Kidney (tissue), 14 donors: ENCODE results near the gene SSTR1. TPM values are rescaled to one million over a fixed set of nuclear protein-coding genes. Genes with fewer than 3 reads are reported as not detected.

Experiments used
- DNase-seq, 5 donors: peaks; one replicate each; pipeline ENCODE4 v3.0.0-alpha.2; 2013 to 2020
- FAIRE-seq: peaks from 2 replicates; lab custom pipeline; 2012; peaks lifted over from hg19 to GRCh38; lab: Jason Lieb, UNC
- H3K27ac ChIP-seq, 2 donors: one replicate each; pipeline ENCODE4 v1.7.0; 2013; ENCODE audit warnings: low read depth in 2 of 2, low read length in 2 of 2, inconsistent platforms in 1 of 2
- H3K27me3 ChIP-seq: one replicate; pipeline ENCODE4 v1.7.1; 2013; ENCODE audit warnings: low read length, inconsistent platforms; ENCODE audit not compliant: control insufficient read depth, insufficient read depth
- H3K36me3 ChIP-seq, 3 donors: one replicate each; pipeline versions ENCODE4 v1.7.0 to v1.7.1; 2013; ENCODE audit warnings: low read length in 3 of 3, control low read depth in 1 of 3, inconsistent platforms in 1 of 3; ENCODE audit not compliant: insufficient read depth in 3 of 3, control insufficient read depth in 2 of 3
- H3K4me1 ChIP-seq, 3 donors: one replicate each; pipeline versions ENCODE4 v1.7.0 to v1.7.1; 2013; ENCODE audit warnings: low read length in 3 of 3, inconsistent platforms in 1 of 3, low read depth in 1 of 3; ENCODE audit not compliant: control insufficient read depth in 2 of 3, insufficient read depth in 2 of 3
- H3K4me3 ChIP-seq, 3 donors: one replicate each; pipeline versions ENCODE4 v1.7.0 to v1.8.1; 2013; ENCODE audit warnings: low read length in 3 of 3, control low read depth in 1 of 3, inconsistent platforms in 1 of 3
- H3K9ac ChIP-seq, 3 donors: one replicate each; pipeline versions ENCODE4 v1.7.0 to v1.7.1; 2013; ENCODE audit warnings: low read length in 3 of 3, control low read depth in 1 of 3, inconsistent platforms in 1 of 3
- H3K9me3 ChIP-seq, 3 donors: one replicate each; pipeline versions ENCODE4 v1.7.0 to v1.7.1; 2013; ENCODE audit warnings: low read length in 3 of 3, control low read depth in 1 of 3, inconsistent platforms in 1 of 3; ENCODE audit not compliant: control insufficient read depth in 2 of 3, insufficient read depth in 1 of 3
- intact Hi-C: fragments of 100-400 bp; cut with DNase I; formaldehyde crosslinking; loops from one replicate; pipeline ENCODE4 v1.11.1; 2022
- polyA plus RNA-seq: library from polyadenylated mRNA; stranded (reverse); fragments of 350-450 nt; fragmentation: Illumina TruSeq; extraction: RNeasy Lipid Tissue Mini Kit (QIAGEN cat#74804); gene quantifications from one replicate; pipeline ENCODE4 v1.2.3, GENCODE V29; 2014; ENCODE audit warnings: low read depth, low replicate concordance; ENCODE audit not compliant: insufficient read depth
- total RNA-seq: library from RNA; stranded (reverse); fragmentation: NEBNext Ultra II Directional; extraction: Animal tissue kit (Norgen Biotek cat#: 25700); gene quantifications from one replicate; pipeline ENCODE4 v1.2.1, GENCODE V29; 2021
- TF ChIP-seq, protein P1 (sequence below): IDR thresholded peaks from 3 replicates; pipeline ENCODE4 v1.5.1; 2012; ENCODE audit warnings: mild to moderate bottlenecking, moderate library complexity, borderline replicate concordance; ENCODE audit not compliant: insufficient read depth; ENCODE audit errors: extremely low read depth
- donor health status: control.
- donor health status: control.
- donor health status: control.
- donor health status: control.
- donor health status: control.
- donor health status: DM: yes; HTN: yes; CAD: no.
- donor health status: Normal renal cell carcinoma (clear cell type).

The SSTR1 gene
- total and polyA plus RNA-seq, 2 donors from 2014 or later, result 1.3 to 4.0 TPM

DNA sequence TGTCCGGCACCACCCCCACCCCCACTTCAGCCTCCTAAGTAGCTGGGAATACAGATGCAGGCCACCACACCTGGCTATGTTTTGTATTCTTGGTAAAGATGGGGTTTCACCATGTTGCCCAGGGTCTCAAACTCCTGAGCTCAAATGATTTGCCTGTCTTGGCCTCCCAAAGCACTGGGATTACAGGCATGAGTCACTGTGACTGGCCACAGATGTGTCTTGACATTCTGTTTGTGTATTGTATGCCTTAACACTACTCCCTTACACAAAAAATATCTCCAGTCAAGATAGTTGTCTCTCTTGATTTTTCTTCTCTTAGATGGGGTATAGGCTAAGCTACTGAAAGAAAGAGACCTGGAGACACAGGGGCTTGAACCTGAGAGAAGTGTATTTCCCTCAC lies 30.6 kb downstream of the SSTR1 start:
- no peaks in the 10 kb centered on the region for H3K36me3 ChIP-seq
- H3K9me3 ChIP-seq, result no peaks in the 10 kb centered on the region
- no peak overlapping the region for H3K27ac ChIP-seq
- intact Hi-C loops, result no loop called here
- no peaks in the 10 kb centered on the region for H3K4me1 ChIP-seq
- no peaks in the 10 kb centered on the region for H3K27me3 ChIP-seq
- TF ChIP-seq, protein P1, sequence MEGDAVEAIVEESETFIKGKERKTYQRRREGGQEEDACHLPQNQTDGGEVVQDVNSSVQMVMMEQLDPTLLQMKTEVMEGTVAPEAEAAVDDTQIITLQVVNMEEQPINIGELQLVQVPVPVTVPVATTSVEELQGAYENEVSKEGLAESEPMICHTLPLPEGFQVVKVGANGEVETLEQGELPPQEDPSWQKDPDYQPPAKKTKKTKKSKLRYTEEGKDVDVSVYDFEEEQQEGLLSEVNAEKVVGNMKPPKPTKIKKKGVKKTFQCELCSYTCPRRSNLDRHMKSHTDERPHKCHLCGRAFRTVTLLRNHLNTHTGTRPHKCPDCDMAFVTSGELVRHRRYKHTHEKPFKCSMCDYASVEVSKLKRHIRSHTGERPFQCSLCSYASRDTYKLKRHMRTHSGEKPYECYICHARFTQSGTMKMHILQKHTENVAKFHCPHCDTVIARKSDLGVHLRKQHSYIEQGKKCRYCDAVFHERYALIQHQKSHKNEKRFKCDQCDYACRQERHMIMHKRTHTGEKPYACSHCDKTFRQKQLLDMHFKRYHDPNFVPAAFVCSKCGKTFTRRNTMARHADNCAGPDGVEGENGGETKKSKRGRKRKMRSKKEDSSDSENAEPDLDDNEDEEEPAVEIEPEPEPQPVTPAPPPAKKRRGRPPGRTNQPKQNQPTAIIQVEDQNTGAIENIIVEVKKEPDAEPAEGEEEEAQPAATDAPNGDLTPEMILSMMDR, result no peak
- FAIRE-seq (no peak), DNase-seq (no peak)
- H3K9ac ChIP-seq, result no peak overlapping the region
- H3K4me3 ChIP-seq, result no peak overlapping the region

DNA sequence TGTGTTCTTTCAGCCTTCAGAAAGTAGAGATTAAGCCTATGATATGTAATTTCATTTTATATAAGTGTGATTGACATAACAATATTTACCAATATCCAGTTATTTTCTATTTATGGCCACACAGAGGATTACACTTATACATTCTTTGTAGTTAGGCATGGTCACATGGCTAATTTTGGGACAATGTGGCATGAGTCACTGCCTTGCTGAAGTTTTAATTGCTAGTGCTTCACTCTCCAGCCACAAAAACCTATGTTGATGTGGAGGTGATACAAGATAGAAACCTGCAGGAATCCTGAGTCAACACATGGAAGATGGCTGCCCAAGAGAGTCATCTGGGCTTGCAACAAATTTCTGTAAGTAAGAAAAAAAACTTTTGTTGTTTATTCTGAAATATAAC lies 31.2 kb downstream of the SSTR1 start:
- FAIRE-seq, result no peak
- TF ChIP-seq, protein P1, result no peak

DNA sequence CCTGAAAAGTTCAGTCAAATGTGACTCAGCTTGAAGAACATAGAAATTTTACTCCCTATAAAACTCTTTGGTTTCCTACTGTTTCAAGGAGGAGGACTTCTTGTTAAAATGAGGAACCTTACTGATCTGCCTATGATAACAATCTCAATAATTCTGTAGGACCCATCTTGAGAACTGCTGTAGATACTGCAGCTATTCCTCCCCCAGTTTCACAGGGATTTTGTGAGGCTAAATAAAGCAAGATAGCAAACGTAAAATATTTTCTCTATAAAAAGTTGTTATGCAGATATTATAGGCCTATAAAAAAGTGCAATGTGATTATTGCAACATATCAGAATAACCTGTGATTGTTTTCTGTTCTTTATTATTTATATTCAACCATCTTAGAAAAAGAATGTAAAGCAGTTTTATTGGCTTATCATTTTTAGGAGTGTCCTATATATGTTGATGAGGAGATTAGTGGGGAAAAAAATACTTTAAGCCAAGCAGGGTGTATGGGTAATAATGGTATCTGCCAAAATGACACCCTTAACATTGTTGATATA lies 36.1 kb downstream of the SSTR1 start:
- intact Hi-C loops, result no loop called here
- no peaks in the 10 kb centered on the region for H3K36me3 ChIP-seq
- H3K9ac ChIP-seq, result no peak overlapping the region
- H3K9me3 ChIP-seq, result no peaks in the 10 kb centered on the region
- H3K27me3 ChIP-seq, result no peaks in the 10 kb centered on the region
- H3K27ac ChIP-seq, result no peak overlapping the region
- FAIRE-seq, result no peak
- TF ChIP-seq, protein P1, result no peak
- no peaks in the 10 kb centered on the region for H3K4me1 ChIP-seq
- no peak overlapping the region for H3K4me3 ChIP-seq
- DNase-seq, result no peak

More for the DNA sequence above, 31.2 kb downstream of the SSTR1 start:
- H3K36me3 ChIP-seq, result no peaks in the 10 kb centered on the region
- intact Hi-C loops, result no loop called here
- DNase-seq, result no peak
- H3K9me3 ChIP-seq, result no peaks in the 10 kb centered on the region
- no peak overlapping the region for H3K4me3 ChIP-seq
- no peaks in the 10 kb centered on the region for H3K27me3 ChIP-seq
- no peak overlapping the region for H3K9ac ChIP-seq
- no peaks in the 10 kb centered on the region for H3K4me1 ChIP-seq
- H3K27ac ChIP-seq, result no peak overlapping the region
